MM.1S (cell line): ENCODE measurements around the gene KIF17.

Experiments used
- EZH2 ChIP-seq: fragments of 300-600 bp; sonication (generic); optimal IDR thresholded peaks from 2 replicates; pipeline ENCODE3; 2017; ENCODE audit warnings: low read depth, mild to moderate bottlenecking, antibody characterized with exemption, low read length, mixed read lengths
- EZH2phosphoT487 ChIP-seq: fragments of 300-600 bp; sonication (generic); IDR thresholded peaks from 2 replicates; pipeline ENCODE4 v1.6.1; 2018; ENCODE audit warnings: antibody characterized with exemption, low read length
- TF ChIP-seq, protein P1 (sequence below): fragments of 300-600 bp; sonication (generic); IDR thresholded peaks from 2 replicates; pipeline ENCODE4 v1.5.1; 2016; ENCODE audit warnings: antibody characterized with exemption, low read length, mixed read lengths

- TF ChIP-seq, protein P1, sequence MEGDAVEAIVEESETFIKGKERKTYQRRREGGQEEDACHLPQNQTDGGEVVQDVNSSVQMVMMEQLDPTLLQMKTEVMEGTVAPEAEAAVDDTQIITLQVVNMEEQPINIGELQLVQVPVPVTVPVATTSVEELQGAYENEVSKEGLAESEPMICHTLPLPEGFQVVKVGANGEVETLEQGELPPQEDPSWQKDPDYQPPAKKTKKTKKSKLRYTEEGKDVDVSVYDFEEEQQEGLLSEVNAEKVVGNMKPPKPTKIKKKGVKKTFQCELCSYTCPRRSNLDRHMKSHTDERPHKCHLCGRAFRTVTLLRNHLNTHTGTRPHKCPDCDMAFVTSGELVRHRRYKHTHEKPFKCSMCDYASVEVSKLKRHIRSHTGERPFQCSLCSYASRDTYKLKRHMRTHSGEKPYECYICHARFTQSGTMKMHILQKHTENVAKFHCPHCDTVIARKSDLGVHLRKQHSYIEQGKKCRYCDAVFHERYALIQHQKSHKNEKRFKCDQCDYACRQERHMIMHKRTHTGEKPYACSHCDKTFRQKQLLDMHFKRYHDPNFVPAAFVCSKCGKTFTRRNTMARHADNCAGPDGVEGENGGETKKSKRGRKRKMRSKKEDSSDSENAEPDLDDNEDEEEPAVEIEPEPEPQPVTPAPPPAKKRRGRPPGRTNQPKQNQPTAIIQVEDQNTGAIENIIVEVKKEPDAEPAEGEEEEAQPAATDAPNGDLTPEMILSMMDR, result no peak
- TF ChIP-seq EZH2phosphoT487 (no peak), EZH2 (no peak)
Measured at GRCh38 chr1:20706841-20707240, 11.0 kb downstream of the KIF17 start.
